ENCODE measurements around the gene ABCA5. TPM values are rescaled to one million over a fixed set of nuclear protein-coding genes. Genes with fewer than 3 reads are reported as not detected.

The ABCA5 gene
- total RNA-seq, 1 donor from 2014 or later: 7.7 TPM

GRCh38 chr17:69336996-69337395 is 10.1 kb upstream of the ABCA5 start:
- no peak for TF ChIP-seq CTCF (IDR thresholded peaks at IDR 0.05)
- Mint-ChIP-seq H3K27ac (ENCODE audit: unreplicated experiment) (no peak overlapping the region), H3K36me3 (ENCODE audit: low read depth) (peaks cover 2% of the 10 kb centered on the region), H3K9me3 (ENCODE audit: low read depth) (peaks cover 8% of the 10 kb centered on the region), H3K27me3 (ENCODE audit: low read depth) (no peaks in the 10 kb centered on the region), H3K4me1 (ENCODE audit: low read depth) (peaks cover 5% of the 10 kb centered on the region), H3K4me3 (ENCODE audit: unreplicated experiment) (no peak overlapping the region)
- DNase-seq (ENCODE audit: low spot score): no peak

- no peak for DNase-seq (ENCODE audit: low spot score)
- peaks cover 2% of the 10 kb centered on the region for H3K36me3 Mint-ChIP-seq (ENCODE audit: low read depth)
- H3K27me3 Mint-ChIP-seq (ENCODE audit: low read depth): no peaks in the 10 kb centered on the region
- no peak overlapping the region for H3K4me3 Mint-ChIP-seq (ENCODE audit: unreplicated experiment)
- peaks cover 5% of the 10 kb centered on the region for H3K4me1 Mint-ChIP-seq (ENCODE audit: low read depth)
- peak; percentile 11 for TF ChIP-seq CTCF (IDR thresholded peaks at IDR 0.05)
- no peak overlapping the region for H3K27ac Mint-ChIP-seq (ENCODE audit: unreplicated experiment)
- H3K9me3 Mint-ChIP-seq (ENCODE audit: low read depth): peaks cover 8% of the 10 kb centered on the region
Measured at GRCh38 chr17:69336580-69336979, 9.6 kb upstream of the ABCA5 start.

- no peak for DNase-seq (ENCODE audit: low spot score)
- no peaks in the 10 kb centered on the region for H3K27me3 Mint-ChIP-seq (ENCODE audit: low read depth)
Measured at GRCh38 chr17:69335058-69335457, 8.1 kb upstream of the ABCA5 start.

GRCh38 chr17:69333561-69333960 is 6.6 kb upstream of the ABCA5 start:
- TF ChIP-seq CTCF (IDR thresholded peaks at IDR 0.05): no peak
- Mint-ChIP-seq H3K36me3 (ENCODE audit: low read depth) (peaks cover 2% of the 10 kb centered on the region), H3K4me1 (ENCODE audit: low read depth) (no peaks in the 10 kb centered on the region), H3K4me3 (ENCODE audit: unreplicated experiment) (no peak overlapping the region), H3K27me3 (ENCODE audit: low read depth) (no peaks in the 10 kb centered on the region), H3K27ac (ENCODE audit: unreplicated experiment) (no peak overlapping the region), H3K9me3 (ENCODE audit: low read depth) (peaks cover 8% of the 10 kb centered on the region)
- DNase-seq (ENCODE audit: low spot score): no peak

More at GRCh38 chr17:69335058-69335457, 8.1 kb upstream of the ABCA5 start:
- H3K27ac Mint-ChIP-seq (ENCODE audit: unreplicated experiment): no peak overlapping the region
- H3K4me1 Mint-ChIP-seq (ENCODE audit: low read depth): peaks cover 4% of the 10 kb centered on the region
- no peak overlapping the region for H3K4me3 Mint-ChIP-seq (ENCODE audit: unreplicated experiment)
- H3K36me3 Mint-ChIP-seq (ENCODE audit: low read depth): peaks cover 2% of the 10 kb centered on the region
- peaks cover 8% of the 10 kb centered on the region for H3K9me3 Mint-ChIP-seq (ENCODE audit: low read depth)
- TF ChIP-seq CTCF (IDR thresholded peaks at IDR 0.05): peak; percentile 80

GRCh38 chr17:69331756-69332155 is 4.8 kb upstream of the ABCA5 start:
- no peak overlapping the region for H3K27ac Mint-ChIP-seq (ENCODE audit: unreplicated experiment)
- peaks cover 4% of the 10 kb centered on the region for H3K4me1 Mint-ChIP-seq (ENCODE audit: low read depth)

More at GRCh38 chr17:69331756-69332155, 4.8 kb upstream of the ABCA5 start:
- DNase-seq (ENCODE audit: low spot score): no peak
- peaks cover 4% of the 10 kb centered on the region for H3K9me3 Mint-ChIP-seq (ENCODE audit: low read depth)
- no peaks in the 10 kb centered on the region for H3K36me3 Mint-ChIP-seq (ENCODE audit: low read depth)
- no peak overlapping the region for H3K4me3 Mint-ChIP-seq (ENCODE audit: unreplicated experiment)
- no peaks in the 10 kb centered on the region for H3K27me3 Mint-ChIP-seq (ENCODE audit: low read depth)
- no peak for TF ChIP-seq CTCF (IDR thresholded peaks at IDR 0.05)

Data from chondrocyte (in vitro differentiated cells).